ENCODE measurements around the gene ETV5.
"Not testable (repeated sequence)": the region's sequence is repeated elsewhere in the genome, so short reads cannot be mapped to it uniquely, and the experiment has no call there.

The ETV5 gene

DNA sequence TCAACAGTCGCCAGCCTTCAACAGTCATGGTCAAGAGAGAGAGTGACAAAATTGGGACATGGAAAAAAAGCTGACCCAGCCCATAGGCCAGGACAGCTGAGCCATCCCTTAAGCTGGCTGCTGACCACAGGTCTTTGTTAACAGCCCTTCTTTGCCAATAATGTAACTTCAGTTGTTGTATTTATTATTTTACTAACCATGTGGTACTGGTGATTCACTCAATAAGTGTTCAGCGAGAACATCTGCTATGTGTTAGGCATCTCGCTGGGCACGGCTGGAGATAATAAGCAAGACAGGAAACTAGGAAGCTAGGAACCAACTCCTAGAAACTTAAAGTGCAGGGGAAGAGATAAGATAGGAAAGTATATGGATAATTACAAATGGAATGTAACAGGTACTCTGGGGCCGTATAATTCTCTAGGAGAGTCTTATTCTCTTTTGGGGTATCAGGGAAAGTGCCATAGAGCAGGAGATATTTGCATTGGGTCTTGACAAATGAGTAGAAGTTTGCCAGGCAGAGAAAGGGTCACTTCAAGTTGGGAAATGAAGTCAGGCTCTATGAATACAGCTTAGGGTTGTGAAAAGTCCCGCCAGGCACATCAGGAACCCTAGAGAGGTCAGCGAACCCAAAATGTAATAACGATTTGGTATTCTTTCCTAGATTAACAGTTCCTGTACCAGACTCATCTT is 87.1 kb downstream of the ETV5 start:
- peak; percentile 83 for DNase-seq (ENCODE audit: low spot score)

DNA sequence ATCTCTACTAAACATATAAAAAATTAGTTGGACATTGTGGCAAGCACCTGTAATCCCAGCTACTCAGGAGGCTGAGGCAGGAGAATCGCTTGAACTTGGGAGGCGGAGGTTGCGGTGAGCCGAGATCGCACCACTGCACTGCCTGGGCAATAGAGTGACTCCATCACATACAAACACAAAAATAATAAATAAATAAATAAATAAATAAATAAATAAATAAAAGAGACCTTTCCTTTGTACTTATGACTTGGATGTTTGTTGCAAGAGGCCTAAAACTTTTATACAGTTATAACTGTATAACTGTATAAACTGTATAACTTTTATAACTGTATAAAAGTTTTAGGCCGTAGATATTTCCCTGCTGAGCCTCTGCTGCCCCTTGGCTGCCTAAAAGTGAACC is 87.6 kb downstream of the ETV5 start:
- DNase-seq (ENCODE audit: low spot score) = not testable (repeated sequence)

DNA sequence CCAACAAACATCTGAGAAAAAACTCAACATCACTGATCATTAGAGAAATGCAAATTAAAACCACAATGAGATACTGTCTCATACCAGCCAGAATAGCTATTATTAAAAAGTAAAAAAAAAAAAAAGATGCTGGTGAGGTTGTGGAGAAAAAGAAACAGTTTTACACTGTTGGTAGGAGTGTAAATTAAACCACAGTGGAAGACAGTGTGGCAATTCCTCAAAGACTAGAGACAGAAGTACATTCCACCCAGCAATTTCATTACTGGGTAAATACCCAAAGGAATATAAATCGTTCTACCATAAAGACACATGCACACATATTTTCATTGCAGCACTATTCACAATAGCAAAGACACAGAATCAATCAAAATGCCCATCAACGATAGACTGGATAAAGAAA is 89.6 kb downstream of the ETV5 start:
- not testable (repeated sequence) for DNase-seq (ENCODE audit: low spot score)

DNA sequence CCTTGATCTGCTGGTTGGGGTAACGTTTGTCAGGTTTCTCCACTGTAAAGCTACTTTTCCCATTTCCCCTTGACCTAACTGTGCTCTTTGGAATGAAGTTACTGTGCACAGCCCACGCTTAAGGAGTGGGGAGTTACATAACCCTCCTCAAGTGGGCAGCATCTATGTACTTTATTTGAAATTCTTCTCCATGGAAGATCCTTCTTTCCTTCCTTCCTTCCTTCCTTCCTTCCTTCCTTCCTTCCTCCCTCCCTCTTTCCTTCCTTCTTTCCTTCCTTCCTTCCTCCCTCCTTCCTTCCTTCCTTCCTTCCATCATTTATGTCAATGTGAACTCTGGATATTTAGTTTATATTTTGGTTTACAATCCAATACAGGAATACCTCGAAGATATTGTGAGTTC is 94.0 kb downstream of the ETV5 start:
- DNase-seq (ENCODE audit: low spot score) = no peak

DNA sequence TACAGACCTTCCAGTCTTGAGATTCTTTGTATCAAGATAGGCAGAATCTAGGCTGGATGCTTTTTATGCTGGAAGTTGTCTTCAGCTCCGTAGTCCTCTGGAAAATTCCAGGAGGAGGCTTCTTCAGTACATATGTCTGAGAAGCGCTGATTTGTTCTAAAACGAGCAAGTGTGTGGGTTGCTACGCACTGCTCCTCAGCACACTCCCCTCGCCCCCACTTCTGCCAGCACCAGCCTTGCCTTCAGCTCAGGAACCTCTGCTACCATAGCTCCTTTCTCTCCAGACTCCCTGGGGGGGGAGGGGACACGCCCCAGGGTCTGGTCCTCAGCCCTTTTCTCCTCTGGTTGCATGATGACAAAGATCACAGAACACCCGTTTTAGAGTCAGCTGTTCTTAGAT is 95.6 kb downstream of the ETV5 start:
- no peak for DNase-seq (ENCODE audit: low spot score)

DNA sequence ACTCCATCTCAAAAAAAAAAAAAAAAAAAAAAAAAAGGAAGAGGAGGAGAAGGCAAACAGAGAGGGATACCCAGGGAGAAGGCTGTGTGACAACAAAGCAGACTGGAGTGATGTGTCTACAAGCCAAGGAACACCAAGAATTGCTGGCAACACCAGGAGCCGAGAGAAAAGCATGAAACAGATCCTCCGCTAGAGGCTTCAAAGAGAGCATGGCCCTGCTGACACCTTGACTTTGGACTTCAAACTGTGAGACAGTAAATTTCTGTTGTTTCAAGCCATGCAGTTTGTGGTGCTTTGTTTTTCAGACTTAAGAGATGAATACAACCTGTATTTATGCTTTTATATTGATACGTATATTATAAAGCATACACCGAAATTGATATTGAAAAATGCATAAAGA is 96.8 kb downstream of the ETV5 start:
- DNase-seq (ENCODE audit: low spot score) = no peak

DNA sequence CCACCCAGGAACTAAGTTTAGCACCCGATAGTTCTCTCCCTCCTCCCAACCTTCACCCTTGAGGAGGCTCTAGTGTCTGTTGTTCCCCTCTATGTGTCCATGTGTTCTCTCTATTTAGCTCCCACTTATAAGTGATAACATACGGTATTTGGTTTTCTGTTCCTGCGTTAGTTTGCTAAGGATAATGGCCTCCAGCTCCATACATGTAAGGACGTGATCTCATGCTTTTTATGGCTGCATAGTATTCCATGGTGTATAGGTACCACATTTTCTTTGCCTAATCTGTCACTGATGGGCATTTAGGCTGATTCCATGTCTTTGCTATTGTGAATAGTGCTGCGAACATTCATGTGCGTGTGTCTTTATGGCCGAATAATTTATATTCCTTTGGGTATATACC is 104.2 kb downstream of the ETV5 start:
- DNase-seq (ENCODE audit: low spot score) = no peak

DNA sequence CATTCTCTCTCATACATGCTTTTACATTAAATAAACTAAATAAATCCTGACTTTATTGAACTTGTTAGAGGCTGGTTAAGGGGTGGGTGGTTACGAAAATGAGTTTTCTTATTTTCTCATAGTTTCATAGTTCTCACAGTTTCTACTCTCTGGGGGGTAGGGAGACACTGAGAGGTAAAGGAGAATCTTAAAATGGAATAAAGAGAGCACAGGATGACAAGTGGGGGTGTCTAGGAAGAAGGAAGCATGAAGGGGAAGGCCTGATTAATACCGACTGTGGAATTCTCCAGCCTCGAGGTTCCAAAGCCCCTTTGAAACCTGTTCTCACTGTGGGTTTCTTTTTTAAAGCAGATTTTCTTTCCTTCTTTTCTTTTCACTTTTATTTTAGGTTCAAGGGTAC is 104.7 kb downstream of the ETV5 start:
- DNase-seq (ENCODE audit: low spot score) = no peak

DNA sequence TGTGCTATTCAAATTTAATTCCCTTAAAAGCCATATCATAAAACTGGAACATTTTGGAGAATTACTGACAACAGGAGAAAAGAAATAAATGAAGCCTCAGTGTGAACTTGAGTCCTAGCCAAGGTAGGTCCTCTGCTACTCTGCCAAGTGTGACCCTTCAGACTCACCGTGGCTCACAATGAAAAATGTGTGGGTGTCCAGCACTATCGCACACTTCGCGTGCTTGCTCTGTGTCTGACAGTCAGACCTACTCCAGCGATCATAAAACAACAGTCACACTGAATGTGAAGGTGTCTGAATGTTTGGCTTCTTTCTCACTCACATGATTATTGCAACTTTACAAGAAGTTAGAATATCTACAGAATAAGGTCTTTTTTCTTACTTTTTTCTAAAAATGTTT is 105.3 kb downstream of the ETV5 start:
- no peak for DNase-seq (ENCODE audit: low spot score)

DNA sequence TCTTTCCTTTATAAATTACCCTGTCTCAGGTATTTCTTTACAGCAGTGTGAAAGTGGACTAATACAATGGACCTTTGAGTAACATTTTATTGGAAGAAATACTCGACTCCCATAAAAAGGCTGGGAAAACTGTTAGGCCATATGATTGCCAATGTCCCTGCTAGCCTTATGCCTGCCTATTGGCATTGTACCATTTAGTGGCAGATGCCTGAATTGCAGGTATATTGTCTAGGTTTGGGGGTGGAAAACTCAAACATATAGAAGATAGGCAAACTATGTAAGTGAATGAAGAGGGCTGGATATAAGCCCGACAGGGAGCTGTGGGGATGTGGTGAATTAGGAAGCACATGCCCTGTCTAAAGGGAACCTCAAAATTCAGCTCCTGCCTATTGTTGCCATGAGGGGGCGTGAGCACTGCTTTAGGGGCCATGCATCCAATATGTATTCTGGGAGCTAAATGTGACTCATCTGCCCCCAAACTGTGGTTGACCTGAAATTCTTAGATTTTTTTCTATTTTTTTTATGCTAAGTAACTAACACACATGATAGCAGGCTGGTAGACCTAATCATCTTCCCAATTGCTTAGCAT is 105.9 kb downstream of the ETV5 start:
- DNase-seq (ENCODE audit: low spot score) = no peak

DNA sequence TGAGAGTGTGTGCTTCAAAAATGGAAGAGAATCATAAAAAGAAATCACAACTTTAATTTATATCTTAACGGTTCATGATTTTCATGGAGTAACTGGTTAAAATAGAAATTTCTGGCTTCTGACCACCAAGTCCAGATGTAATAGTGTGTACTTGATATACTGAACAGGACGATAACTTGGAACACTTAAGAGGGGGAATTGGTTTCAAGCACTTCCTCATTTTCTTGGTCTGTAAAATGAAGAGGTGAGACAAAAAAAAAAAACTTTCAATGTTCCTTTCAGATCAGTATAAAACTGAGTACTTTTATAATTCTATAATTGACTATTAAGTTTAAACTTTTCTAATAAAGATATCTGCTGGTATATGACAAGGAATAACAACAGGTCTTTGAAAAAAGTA is 107.0 kb downstream of the ETV5 start:
- no peak for DNase-seq (ENCODE audit: low spot score)

DNA sequence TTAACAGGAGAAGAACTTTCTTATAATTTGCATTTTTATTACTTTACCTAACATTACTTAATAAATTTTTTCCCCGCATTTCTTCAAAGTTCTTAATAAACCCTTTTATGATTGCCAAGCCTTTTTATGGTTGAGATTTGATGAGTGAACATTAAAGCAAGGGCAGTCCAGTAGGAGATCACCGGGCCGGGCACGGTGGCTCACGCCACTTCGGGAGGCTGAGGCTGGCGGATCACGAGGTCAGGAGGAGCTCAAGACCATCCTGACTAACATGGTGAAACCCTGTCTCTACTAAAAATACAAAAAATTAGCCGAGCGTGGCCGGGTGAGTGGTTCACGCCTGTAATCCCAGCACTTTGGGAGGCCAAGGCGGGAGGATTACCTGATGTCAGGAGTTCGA is 109.7 kb downstream of the ETV5 start:
- no peak for DNase-seq (ENCODE audit: low spot score)

DNA sequence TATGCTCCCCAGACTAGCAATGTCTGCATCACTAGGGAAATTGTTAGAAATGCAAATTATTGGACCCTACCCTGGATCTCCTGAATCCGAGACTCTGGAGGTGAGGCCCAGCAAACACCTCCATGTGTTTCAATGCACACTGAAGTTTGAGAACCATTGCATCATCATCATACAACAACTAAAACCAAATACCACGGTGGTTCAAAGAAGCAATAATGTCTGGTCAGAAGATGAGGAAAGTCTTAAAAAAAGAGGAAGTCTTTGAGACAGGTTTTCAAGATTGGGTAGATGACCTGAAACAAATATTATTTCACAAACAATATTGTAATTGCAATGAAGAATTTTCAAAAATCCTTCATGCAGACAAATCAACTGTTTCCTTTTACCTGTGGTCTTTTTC is 110.8 kb downstream of the ETV5 start:
- no peak for DNase-seq (ENCODE audit: low spot score)

DNA sequence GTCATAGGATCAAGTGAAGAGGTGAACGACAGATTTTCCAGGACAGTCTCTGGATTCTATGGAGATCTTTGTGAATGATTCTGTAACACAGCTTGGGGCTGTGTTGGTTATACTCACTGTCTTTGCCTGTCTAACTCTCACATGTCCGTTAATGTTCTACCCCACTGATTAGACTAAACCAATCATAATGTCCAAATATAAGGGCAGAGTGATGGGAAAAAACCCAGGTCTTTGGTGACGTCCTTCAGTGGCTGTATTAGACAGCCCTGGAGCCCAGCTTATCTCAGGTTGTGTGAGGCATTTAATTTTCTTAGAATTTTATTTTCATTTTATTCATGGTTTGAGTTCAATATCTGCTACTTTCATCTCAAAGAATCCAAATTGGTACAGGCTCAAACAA is 111.8 kb downstream of the ETV5 start:
- no peak for DNase-seq (ENCODE audit: low spot score)

Data from GM03348 (cell line).